Vagina (tissue), 2 donors: ENCODE data around the gene DNAH1.

Experiments
- POLR2AphosphoS5 ChIP-seq, 2 donors: sonication (generic); formaldehyde crosslinking; IDR thresholded peaks; one replicate each; pipeline ENCODE4 v1.9.0; 2017; ENCODE audit warnings: antibody characterized with exemption in 2 of 2, mild to moderate bottlenecking in 2 of 2, low read depth in 1 of 2; ENCODE audit not compliant: insufficient read depth in 1 of 2
- TF ChIP-seq, protein P1 (sequence below), 3 experiments: fragments of 450-650 bp in 2 of 3; fragments of 200-600 bp in 1 of 3; sonication (generic) in 1 of 3; IDR thresholded peaks; one replicate each; pipeline ENCODE4 v1.5.1; 2017 to 2019; ENCODE audit warnings: antibody characterized with exemption in 3 of 3, mild to moderate bottlenecking in 2 of 3, moderate library complexity in 2 of 3

DNA sequence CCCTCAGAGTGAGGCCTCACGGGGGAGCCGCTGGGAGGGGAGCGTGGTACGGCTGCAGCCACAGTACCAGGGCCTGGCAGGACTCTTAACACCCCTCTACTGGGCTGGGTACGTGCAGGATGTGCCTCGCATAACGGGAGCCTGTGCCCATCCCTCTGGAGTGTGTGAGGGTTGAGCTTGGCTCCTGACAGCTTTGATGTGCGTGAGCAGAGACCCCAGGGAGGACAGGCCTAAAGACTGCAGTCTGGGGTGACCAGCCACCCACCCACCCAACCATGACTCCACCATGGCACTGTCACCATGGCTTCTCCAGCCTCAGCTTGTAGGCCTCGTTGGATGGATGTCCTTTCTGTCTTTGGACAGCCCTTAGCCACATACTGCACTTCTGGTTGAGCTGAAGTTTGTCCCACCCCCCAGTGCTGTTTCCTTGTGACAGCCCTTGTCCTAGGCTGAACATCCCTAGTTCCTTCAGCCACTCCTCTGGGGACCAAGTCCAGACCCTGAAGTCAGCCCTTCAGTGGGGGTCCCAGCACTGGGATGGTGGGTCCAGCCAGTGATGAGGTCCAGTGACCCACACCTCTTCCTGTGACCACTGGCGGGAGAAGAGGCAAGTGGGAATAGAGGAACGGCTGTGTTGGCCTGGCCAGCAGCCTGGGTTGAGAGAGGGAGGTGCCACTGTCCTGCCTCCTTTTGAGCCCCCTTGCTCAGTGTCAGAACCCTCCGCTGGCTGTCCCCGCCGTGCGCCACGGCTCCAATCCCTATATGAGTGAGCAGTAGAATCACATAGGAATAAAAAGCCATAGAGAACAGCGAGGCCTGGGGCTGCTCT is 22.4 kb upstream of the DNAH1 start:
- TF ChIP-seq, protein P1, sequence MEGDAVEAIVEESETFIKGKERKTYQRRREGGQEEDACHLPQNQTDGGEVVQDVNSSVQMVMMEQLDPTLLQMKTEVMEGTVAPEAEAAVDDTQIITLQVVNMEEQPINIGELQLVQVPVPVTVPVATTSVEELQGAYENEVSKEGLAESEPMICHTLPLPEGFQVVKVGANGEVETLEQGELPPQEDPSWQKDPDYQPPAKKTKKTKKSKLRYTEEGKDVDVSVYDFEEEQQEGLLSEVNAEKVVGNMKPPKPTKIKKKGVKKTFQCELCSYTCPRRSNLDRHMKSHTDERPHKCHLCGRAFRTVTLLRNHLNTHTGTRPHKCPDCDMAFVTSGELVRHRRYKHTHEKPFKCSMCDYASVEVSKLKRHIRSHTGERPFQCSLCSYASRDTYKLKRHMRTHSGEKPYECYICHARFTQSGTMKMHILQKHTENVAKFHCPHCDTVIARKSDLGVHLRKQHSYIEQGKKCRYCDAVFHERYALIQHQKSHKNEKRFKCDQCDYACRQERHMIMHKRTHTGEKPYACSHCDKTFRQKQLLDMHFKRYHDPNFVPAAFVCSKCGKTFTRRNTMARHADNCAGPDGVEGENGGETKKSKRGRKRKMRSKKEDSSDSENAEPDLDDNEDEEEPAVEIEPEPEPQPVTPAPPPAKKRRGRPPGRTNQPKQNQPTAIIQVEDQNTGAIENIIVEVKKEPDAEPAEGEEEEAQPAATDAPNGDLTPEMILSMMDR (IDR thresholded peaks at IDR 0.05) = no peak
- no peak for TF ChIP-seq POLR2AphosphoS5 (IDR thresholded peaks at IDR 0.05; ENCODE audit: insufficient read depth in 1 of 2, low read depth in 1 of 2)
